GM18508 (cell line): ENCODE measurements around the gene UXS1.
"Not testable (repeated sequence)": the region's sequence is repeated elsewhere in the genome, so short reads cannot be mapped to it uniquely, and the experiment has no call there.

ENCODE experiments used
- ATAC-seq: cut with Tn5 transposase; IDR thresholded peaks from one replicate; pipeline ENCODE4 v1.9.1; 2021; ENCODE audit warnings: moderate number of reproducible peaks; ENCODE audit not compliant: insufficient read depth, unreplicated experiment

The UXS1 gene

DNA sequence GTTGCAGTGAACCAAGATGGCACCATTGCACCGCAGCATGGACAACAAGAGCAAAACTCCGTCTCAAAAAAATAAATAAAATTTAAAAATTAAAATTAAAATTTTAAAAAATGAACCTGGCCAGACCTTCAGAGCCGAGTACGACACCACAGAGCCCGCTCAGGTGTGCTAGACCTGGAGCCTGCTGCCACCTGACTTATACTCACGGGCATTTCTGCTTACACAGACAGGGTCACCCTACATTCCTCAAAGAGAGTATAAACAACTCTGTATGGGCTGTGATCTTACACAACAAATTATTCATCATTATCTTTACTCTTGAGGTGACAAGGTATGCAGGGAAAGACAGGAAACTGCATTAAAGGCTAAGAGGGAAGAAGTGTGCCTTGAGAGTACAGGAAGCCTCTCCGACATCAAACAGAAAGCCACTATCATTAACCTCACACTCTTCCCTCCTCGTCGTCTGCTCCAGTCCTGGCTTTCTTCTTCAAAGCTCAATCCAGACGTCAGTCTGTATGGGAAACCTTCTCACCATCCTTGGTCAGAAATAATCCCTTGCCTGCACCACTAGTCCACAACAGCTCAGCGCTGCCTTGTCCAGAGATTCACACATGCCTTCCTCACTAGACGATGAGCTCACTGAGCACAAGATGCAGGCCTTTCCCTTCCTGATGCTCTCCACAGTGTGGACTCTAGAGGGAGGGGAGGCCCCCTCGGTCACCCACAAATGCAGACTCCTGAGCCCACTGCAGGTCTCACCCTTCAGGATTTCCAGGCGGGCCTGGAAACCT is 56.2 kb downstream of the UXS1 start:
- ATAC-seq = no peak

DNA sequence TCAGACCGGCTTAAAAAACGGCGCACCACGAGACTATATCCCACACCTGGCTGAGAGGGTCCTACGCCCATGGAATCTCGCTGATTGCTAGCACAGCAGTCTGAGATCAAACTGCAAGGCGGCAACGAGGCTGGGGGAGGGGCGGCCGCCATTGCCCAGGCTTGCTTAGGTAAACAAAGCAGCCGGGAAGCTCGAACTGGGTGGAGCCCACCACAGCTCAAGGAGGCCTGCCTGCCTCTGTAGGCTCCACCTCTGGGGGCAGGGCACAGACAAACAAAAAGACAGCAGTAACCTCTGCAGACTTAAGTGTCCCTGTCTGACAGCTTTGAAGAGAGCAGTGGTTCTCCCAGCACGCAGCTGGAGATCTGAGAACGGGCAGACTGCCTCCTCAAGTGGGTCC is 62.9 kb downstream of the UXS1 start:
- ATAC-seq = not testable (repeated sequence)

DNA sequence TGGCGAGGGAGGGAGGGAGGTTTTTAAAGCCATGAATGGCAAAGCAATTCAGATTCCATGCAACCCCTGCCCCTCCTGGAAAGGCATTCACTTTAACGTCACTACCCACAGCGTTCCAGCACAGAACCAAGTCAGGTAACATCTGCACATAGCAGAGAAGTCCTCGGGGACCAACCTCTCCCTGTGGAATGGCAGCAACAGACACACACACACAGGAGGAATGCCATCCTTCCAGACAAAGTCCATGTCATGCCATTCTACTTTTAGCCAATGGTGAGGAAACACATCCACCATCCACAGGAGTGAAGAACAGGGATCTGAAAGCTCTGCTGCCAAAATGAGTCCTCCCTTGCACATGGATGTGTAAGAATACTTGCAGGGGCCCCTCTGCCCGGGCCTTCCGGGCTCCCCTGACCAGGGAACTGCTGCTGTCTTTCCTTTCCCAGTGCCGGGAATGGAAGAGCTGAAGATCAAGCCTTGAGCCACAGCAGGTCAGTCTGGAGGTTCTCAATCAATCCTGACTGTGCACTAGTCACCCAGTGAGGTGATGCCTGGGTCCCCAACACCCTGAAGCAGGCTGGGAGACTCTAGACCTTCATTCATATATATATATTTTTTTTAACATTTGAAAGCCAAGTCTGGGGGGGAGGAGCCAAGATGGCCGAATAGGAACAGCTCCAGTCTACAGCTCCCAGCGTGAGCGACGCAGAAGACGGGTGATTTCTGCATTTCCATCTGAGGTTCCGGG is 63.7 kb downstream of the UXS1 start:
- no peak for ATAC-seq

DNA sequence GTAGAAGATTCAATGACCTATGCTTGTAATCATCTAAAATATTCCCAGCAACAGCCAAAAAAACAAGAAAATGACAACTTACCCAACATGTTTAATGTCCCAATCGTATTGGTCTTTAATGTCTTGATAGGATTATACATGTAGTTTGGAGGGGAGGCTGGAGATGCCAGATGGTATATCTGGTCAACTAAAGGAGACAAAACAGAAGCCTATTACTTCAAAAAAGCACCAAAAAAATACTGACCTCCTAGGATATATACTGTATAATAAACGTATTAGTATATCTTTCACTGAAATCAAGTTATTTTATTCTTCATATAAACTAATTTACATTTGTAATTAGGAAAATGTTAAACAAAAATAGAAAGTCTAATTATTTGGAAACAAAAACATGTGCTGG is 64.5 kb downstream of the UXS1 start:
- no peak for ATAC-seq

DNA sequence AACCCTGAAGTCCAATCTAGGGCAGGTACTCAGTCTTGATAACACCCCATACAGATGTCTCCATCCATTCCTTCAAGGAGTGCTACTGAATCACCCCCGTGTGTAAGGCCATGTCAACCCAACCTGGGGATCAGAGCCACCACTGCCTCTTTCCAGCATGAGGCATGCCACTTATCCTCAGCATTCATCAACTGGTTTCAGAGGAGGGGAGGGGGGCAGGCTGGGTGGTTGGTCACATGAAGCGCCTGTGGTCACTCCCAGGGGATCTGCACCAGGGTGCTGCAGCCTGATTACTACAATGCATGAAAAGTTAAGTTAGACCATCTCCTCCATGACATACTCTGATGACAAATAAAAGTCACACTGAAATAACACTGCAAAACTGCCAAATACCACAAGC is 65.0 kb downstream of the UXS1 start:
- ATAC-seq = no peak

DNA sequence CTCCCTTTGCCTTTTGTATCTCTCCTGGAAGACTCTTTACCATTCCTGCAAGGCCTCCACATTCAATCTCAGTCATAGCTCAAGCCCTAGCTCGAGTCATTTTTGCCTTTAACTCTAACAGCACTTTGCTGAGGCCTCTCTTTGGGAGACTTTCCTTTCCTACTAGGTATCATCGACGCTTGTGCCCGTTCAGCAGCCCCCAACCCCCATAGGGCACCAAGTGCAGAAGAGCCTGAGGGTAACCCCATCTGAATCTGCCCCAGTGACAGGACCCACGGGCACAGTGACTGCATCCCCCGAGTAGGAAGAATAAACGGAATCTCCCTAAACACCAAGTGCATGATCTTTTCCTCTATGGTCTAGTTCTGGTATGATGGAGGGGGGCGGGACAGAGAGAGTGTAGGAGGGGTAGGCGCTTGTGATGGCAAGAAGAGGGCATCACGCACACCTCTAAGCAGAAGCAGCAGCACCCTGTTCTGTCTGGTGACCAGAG is 66.3 kb downstream of the UXS1 start:
- no peak for ATAC-seq

DNA sequence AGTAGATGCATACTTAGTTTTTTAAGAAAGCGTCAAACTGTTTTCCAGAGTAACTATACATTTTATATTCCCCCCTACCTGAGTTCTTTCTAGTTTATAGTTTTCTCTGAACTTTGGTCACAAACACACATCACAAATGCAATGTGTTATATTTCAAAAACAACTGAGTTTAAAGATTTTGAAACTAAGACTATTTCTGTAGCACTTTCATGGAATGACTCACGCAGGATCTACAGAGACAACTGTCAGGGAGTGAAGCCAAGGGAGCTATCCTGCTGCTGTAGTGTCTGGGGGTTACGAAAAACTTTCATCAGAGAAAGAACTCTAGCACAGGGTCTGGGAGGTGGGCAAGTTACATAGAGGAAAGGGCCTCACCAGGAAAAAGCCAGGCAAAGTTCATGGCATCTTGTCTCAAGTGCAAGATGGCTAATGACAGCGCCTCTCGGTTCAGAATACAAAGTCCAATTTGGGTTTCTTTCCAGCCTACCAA is 66.8 kb downstream of the UXS1 start:
- no peak for ATAC-seq

DNA sequence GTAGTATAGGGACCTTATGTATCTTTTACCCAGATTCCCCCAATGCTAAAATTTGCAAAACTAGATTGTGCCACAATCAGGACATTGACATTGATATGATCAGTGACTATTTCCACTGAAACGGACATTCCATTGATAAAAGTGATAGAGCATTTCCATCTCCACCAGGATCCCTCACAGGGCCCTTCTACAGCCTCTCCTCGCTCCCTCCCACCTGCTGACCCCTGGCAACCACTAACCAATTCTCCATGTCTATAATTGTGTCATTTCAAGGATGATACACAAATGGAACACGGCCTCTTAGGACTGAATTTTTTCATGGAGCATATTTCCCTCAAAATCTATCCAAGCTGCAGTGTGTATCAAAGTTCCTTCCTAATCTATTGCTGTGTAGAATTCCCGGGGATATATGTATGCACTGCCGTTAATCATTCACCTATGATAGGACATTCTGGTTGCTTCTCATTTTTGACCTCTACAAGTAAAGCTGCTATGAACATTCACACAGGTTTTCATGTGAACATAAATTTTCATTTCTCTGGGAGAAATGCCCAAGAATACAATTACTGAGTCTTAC is 67.3 kb downstream of the UXS1 start:
- no peak for ATAC-seq

DNA sequence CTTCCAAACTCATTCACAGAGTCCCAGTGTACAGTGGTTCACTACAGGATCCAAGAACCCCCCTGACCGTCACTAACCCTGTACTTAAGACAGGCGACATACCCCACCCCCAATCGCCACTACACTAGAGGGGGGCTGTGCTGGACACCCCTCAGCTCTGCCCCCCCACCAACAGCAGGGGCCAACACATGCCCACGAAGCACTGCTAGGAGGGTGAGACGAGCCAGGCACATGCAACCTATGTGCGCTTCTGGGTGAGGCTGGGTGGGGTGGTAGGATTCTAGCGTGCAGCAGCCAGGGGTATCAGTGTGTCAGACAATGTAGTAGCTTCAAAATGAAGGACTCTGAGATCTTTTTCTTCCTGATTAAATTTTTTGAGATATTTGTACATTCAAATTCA is 67.8 kb downstream of the UXS1 start:
- no peak for ATAC-seq

DNA sequence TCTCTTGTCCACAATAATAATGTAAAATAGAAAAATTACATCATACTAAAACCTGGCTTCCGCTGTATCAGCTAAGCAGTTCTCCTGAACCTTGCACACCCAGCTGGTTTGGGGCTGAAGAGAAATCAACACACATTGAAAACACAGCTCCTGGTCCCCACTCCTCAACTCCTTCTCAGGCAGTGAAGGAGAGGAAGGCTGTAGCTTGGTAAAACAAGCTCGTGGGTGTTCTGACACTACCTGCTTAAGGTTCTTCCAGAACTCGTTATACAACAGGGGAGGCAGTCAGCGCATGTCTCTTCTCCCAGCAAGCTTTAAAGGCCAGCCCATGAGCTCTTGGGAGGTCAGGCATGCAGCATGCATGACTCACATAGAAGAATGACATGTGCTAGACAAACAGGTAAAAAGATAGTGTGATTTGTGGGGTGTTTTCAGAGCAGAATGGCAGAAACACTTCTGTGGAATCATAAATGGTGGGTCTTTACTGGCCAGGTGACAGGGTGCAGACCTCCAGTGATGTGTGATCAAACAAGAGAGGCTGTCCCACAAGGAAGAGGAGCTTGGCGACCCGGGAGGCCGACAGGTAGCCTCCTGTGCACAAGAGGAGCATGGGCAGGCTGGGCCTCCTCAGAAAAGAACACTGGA is 69.1 kb downstream of the UXS1 start:
- no peak for ATAC-seq

DNA sequence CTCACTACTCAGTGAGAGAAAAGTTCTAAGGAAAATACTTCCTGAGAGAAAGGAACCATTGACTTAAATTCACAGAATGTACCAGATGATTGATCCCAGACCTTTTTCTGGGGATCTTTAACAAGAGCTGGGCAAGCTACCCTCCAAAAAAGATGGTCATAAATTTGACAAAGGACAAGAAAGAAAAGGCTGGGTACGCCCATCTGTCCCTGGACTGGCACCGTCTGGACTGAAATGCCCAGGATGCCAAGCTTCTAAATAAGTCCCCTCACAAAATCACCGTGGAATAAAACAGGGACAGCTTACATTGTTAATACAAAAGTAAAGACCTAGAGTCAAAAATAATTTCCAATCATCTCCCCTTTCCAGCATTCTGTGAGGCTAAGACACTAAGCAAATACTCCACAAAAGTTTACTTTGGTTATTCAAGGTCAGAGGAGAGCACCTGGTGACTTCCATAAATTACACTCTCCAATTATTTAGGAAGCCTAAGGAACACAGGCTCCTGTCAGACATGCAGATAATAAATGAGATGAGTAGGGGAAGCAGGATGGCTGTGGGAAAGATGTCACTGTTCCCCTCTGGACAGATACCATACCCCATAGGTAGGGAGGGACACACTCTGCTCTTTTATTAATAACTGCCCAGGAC is 69.9 kb downstream of the UXS1 start:
- ATAC-seq = no peak

DNA sequence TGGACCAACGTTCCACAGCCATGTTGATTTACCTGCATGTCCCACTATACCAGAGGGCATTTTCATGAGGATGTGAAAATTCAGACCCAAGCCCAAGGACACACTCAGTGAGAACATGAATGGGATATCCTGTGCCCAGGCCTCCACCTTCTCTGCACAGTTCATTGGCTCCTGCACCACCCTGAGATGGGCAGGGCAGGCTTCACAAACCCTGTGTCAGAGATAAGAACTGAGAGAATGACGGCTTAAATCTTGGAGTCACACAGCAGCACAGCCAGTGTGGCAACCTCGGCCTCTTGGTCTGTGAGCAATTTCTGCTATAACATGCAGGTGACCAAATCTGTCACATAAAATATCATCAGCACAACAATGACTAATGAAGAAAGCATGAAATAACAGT is 71.9 kb downstream of the UXS1 start:
- no peak for ATAC-seq

DNA sequence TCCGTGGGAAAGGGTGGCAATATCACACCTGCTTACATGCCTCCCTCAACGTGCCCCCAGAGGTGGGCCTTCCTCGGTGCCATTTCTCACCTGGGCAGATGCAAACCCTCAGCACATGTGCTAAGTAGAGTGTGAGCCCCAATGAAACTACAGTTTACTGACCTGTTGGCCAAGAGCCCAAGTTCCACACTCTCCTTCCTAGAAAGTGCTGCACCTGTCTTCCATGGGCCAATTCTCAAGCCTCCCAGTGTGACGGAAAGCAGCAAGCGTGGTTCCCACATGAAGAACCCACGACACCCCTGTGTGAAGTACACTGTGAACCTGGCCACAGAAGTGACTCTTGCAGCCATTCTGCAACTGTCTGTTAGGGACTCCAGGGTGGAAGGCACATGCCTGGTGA is 73.7 kb downstream of the UXS1 start:
- ATAC-seq = no peak

DNA sequence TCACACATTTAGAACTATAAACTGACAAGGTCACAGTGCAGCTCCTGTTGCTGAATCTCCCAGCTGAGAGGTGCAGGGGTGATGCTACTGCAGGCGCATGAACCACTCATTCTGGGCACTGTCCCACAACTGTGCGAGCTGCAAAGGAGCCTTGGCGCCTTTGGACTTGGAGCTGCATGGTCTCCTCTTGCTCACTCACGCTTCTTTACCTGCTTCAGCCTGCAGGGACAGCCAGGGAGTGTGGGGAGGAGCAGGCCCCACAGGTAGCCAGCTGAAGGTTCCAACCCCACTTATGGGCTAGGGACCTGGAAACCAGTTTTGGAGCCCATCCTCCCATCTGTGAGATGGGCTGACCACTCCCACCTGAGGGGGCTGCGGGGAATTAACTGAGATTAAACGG is 75.0 kb downstream of the UXS1 start:
- no peak for ATAC-seq

DNA sequence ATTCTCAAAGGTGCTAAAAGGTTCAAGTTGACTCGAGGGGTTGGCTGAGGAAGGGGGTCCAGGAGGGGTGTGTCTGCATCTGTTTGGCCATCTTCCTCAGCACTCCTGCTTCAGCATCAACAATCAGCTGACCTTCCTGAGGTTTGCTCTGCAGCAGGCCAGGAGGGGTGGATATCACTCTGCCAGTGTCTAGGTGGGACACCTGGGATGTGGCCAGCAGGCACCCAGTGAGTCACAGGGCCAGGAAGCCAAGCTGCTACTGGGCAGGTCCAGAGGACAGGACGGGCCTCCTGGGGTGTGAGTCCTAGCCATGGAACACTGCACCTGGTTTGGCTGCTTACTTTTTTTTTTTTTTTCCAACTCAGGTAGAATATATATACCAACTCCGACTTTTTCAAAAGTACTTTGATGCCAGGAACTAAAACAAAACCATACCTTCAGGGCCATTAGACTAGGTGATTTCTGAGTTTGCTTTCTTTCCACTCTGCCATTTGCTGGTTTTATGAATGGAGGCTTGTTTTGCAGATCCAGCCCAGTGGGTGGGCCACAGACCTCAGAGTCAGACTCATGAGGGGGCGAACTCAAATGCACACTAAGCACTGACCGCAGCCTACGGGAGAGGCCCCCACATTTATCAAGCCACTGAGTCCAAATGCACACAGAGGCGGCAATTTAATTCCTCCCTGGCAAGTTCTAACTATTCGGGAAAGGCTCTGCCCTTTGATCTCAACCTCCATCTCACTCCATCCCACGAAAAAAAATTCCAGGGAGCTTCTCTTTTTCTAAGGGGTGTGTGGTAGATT is 76.0 kb downstream of the UXS1 start:
- ATAC-seq = no peak

DNA sequence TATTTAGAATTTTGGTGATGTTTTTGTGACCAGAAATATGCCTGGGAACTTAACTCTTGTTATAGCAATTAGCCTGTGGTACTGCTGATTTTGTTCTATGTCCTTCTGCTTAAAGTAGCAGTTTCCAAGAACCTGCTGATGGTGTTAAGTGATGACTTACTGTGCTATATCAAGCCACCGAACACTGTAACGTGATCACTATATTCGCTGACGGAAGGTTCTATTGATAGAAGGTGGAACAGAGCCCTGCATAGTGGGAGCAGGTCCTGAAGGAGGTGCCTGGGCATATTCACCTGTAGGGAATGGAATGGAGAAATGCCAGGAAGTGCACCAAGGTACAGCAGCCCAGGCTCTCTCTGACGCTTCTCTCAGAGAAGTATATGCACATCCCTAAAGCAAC is 76.8 kb downstream of the UXS1 start:
- no peak for ATAC-seq

DNA sequence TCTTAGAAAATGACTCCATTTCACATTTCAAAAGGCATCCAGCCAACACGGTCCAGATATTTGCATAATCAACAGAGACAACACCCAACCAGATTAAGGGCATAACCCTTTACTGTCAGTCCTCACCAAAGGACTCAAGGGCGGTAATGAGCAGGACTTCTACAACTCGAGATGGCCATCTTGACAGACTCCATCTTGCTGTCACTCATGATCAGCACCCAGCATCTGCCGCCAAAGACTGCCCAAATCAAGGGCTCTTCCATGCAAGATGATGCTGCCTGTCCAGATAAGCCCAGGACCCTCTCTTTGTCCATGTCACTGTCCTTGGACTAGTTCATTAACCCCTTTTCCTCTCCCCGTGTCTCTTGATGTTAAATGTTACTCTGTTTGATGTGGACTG is 77.9 kb downstream of the UXS1 start:
- no peak for ATAC-seq

DNA sequence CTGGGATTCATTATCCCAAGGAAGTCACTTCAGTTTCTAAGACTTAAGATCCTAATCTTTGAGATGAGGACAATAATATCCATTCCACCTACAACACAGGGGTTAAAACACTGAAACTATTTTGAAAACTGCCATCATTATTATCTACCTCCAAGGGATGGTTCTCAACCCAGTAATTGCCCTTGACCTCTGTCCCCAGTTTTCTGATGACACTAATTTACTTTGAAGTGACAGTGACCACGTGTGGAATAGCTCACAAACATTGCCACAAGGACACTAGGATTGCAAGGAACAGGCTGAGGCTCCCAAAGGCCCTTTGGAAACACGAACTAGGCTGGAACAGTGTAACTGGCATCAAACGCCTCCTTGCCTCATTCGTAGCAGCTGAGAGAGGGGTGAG is 78.4 kb downstream of the UXS1 start:
- no peak for ATAC-seq

DNA sequence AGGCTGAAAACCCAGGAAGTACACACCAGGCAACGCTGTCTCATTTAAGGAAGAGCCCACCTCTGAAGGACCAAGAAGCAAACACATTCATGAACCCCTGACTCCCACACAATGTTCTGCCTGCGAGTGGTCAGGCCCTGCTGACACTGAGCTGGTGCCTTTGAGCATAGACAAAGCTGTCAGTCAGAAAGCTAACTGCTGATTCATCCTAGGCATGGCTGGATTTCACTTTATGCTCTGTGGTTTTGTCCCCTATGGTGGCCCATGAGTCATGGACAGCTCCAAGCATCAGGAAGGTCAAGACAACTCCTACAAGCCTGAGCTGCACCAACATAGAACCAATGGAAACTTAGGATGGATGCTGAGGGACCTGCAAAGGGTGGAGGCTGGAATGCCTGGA is 78.9 kb downstream of the UXS1 start:
- ATAC-seq = no peak

DNA sequence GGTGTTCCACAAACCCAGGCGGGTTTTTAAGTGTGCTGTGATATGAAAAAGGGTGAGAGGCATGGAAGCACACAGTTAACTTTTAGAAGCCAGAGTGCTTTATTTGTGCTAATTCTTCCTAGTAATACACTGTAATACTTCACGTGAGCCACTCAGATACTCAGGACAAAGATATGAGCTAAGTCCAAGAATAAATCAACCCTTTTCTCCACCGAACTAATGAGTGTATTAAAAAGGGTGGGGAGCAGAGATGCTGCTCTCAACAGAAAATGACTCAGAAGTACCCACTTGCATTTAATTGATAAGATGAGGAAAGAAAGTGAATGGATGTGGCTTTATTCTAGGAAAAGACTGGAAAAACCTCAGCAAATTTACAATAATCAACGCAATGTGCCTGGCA is 79.9 kb downstream of the UXS1 start:
- ATAC-seq = no peak
